DMS 273 treated with DMSO at 0.1 percent for 48 hours (cell line): Measurements from ENCODE around the gene KCNA3.

Experiments used
- DNase-seq: peaks from one replicate; lab custom pipeline; 2025; lab: John Stamatoyannopoulos, UW

Gene KCNA3

DNA sequence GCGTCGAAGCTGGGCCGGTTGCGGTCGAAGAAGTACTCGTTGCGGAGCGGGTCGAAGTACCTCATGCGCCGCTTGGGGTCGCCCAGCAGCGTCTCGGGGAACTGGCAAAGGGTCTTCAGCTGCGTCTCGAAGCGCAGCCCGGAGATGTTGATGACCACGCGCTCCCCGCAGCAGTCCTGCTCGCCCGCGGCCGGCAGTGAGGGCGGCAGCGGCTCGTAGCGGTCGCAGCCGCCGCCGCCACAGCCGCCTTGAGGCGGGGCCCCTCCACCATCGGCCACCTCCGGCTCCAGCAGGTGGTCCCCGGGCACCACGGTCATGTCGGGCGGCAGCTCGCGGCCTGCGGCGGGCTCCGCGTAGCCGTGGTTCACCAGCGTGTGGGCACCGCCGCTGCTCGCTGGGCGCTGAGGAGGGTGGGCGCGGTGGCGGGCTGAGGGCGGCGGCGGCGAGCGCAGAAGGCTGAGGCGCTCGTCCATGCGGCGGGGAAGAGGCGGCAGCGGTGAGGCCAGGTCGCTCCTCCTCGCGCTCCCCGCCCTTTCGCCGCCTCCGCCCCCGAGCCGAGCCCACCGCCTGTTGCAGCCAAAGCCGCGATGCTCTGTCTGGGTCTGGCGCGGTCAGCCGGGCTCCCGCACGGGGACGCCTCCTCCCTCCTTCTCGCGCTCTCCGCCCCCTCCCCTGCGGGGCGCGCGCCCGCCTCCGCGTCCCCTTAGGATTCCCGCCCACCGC lies at the start of gene KCNA3:
Gene KCNA3 (minus strand): TSS at position 604 of the 723 bp plus-strand sequence. CDS start 131 bp downstream, at position 473.
- no peak for DNase-seq

- DNase-seq, result no peak
Observed at GRCh38 chr1:110722807-110723206, 48.1 kb upstream of the KCNA3 start.

GRCh38 chr1:110719908-110720307 lies 45.2 kb upstream of the KCNA3 start:
- DNase-seq, result no peak

- DNase-seq, result no peak
Observed at GRCh38 chr1:110718452-110718851, 43.7 kb upstream of the KCNA3 start.

DNA sequence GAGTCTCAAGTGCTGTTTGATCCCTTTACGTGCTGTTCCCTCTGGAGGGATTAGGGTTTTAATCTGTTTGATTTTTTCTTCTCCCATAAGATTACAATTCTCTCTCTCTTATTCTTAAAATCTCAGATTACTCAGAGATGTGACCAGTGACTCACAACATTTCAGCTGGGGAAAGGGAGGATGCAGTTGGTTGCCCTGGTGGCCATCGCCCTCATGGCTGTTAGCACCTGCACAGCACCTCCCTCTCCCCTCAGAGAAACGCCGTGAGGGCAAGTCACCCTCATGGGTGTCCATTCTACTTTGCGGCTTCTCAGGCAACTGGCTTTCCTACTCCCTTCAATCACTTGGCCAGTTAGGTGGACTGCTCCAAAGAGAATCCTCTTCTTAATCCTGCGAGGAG lies 42.4 kb upstream of the KCNA3 start:
- DNase-seq, result no peak

DNA sequence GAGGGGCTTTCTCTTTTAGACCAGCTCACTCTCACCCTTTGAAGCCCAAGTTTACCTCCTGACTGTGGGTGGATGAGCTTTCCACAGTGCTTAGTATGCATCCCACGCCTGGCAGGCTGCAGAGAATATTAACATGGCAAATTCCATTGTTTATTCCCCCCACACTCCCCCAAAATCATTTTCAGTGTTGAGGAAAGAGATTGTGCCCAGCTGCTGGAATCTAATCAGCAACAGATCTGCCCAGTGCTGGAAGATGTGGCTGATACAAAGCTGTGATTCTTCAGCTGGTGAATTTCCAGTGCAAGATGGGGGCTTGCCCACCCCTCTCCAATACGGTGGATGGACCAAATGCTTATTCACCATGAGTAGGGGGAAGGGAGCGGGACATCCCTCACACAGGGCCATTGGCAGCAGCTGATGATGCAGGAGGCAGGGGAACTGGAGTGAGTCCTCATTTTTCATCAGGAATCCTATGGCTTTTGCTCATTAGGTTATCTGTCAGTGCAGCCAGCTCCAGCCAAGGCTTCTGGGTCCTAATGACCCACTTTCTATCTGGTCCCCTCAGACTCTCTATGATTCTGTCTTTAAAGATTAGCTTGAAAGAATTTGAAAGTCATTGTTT lies 39.7 kb upstream of the KCNA3 start:
- DNase-seq, result no peak

DNA sequence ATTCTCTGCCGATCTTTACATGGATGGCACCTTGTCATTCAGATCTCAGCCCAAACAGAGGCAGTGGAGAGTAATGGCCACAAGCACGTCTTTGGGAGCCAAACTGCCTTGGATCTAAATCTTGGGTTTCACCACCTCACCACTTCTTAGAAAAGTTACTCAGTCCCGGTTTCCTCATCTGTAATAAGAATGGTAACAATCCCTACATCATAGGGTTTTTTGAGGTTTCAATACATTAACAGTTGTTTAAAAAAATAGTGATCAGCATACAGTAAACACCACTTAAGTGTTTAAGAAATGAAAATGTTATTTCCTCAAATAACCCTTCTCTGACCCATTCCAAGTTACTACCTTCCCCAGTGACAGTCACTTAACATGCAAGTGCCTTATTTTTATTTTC lies 38.5 kb upstream of the KCNA3 start:
- DNase-seq, result no peak

- no peak for DNase-seq
Observed at GRCh38 chr1:110710314-110710713, 35.6 kb upstream of the KCNA3 start.

GRCh38 chr1:110708974-110709440 lies 34.3 kb upstream of the KCNA3 start:
- no peak for DNase-seq

DNA sequence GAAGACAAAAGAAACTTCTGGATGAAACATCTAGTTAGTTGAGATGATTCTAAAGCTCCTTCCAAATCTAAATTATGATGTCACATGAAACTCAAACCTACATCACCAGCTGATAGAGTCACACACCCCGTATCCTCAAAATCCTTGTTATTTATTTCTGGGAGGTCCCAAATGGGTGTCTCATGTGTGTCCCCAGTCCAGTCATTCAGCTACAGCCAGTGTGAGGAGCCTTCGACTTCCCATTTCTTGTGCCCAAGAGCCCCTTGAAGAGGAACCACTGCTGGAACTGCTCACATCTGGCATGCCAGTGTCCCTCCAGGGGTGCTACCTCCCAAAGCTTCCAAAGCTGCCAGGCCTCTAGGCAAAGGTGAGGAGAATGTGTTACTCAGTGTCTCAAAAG lies 32.5 kb upstream of the KCNA3 start:
- no peak for DNase-seq

DNA sequence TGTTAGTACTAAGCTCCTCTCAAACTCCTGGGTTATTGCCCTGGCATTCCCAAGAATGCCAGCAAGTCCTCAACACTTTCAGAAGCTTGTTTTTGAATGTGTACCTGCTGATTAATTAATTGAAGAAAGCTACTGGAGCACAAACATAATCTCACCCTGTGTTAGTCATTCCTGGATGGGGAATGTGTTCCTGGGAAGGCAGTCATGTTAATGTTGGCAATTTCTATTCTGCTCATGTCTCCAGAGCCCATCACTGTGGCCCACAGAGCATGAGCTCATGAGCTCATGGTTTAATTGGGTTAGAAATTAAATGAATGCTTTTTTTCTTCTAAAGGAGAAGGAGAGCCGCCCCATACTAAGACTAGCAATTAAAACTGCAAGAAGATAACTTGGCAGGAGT lies 31.9 kb upstream of the KCNA3 start:
- no peak for DNase-seq

- DNase-seq, result no peak
Observed at GRCh38 chr1:110702260-110702659, 27.5 kb upstream of the KCNA3 start.

DNA sequence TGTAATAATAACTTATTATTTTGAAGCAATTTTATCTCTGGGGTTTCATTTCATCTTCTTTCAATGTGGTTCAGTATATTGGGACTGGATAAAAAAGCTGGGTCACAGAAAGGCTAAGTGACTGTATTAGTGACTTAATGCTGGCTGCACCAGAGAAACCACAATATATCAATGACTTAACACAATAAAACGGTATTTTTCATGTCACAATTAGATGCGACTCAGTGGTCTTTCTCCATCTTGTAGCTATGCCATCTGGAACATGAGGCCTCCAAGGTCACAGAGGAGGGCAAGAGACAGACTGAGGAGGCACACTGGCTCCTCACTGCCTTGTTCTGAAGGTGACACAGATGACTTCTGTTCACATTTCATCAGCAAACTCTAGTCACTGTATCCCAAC lies 26.0 kb upstream of the KCNA3 start:
- DNase-seq, result no peak

- DNase-seq, result no peak
Observed at GRCh38 chr1:110697606-110698005, 22.9 kb upstream of the KCNA3 start.

DNA sequence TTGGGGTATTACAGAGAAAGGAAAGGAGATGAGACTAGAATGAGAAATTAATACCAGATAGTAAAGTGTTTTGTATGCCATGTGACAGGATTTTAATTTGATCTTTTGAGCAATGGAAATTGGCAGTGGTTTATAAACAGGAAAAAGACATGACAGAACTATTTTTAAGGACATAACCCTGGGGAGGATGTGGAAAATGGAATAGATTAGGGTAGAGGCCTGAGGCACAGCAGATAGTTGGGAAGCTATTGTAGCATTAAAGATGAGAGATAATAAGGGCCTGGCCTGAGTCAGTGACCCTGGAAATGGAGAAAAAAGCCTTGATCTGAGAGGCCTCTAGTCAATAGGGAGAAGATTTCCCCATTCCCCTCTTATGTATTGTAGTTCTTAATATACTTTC lies 22.1 kb upstream of the KCNA3 start:
- DNase-seq, result no peak

- no peak for DNase-seq
Observed at GRCh38 chr1:110690709-110691365, 16.1 kb upstream of the KCNA3 start.

GRCh38 chr1:110689868-110690267 lies 15.1 kb upstream of the KCNA3 start:
- DNase-seq, result no peak

DNA sequence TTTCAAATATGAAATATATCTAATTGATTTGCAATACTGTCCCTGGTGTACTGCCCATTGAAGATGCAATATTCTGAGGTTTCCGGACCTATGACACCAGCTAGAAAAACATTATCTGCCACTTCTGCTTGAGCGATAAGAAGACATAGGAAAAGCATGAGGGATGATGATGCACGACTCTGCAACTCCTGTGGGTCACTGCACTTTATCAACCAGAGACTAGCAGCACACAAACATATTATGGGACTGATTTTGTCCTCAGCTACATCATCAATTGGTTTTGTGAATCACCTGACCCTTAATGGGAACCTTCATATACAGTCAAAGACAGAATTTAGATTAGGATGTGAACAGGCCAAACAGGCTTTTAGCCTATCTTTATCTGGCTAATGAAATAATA lies 13.8 kb upstream of the KCNA3 start:
- no peak for DNase-seq

GRCh38 chr1:110687250-110687649 lies 12.5 kb upstream of the KCNA3 start:
- no peak for DNase-seq

- no peak for DNase-seq
Observed at GRCh38 chr1:110686188-110686587, 11.4 kb upstream of the KCNA3 start.

- DNase-seq, result no peak
Observed at GRCh38 chr1:110684491-110684890, 9.8 kb upstream of the KCNA3 start.

GRCh38 chr1:110682898-110683297 lies 8.2 kb upstream of the KCNA3 start:
- DNase-seq, result no peak

DNA sequence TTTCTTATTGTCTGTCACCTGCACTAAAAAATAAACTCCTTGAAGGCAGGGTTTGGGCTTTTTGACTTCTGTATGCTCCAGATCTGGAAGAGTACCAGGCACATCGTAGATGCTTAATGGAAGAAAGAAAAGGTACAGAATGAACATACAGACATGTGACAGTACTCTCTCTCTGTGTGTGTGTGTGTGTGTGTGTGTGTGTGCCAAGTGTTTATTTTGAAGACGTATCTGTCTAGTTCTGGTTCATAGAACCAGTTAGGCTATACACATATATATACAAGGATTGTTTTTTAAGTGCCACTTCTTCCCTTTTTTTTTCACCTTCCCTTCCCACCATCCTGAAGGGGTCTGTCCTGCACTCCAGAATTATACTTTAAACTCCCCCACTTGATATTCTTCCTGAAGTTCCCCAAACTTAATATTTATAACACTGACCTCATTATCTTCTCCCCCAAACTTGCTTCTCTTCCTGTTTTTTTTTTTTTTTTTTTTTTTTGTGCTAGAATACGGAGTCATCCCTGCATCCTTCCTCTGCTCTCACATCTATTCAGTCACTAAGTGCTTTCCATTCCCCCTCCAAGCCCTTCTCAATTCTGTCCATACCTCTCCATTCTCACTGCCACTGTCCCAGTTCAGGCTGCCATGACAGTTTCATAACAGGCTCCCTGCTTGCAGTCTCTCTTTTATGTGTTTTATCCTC lies 5.4 kb upstream of the KCNA3 start:
- no peak for DNase-seq
